ENCODE data around the gene RGS18. TPM values are rescaled to one million over a fixed set of nuclear protein-coding genes. Genes with fewer than 3 reads are reported as not detected.
"Not testable (repeated sequence)": the region's sequence is repeated elsewhere in the genome, so short reads cannot be mapped to it uniquely, and the experiment has no call there.

Gene RGS18
- total RNA-seq, 4 donors from 2014 or later, result 0.68 to 1.1 TPM; not detected in 2

DNA sequence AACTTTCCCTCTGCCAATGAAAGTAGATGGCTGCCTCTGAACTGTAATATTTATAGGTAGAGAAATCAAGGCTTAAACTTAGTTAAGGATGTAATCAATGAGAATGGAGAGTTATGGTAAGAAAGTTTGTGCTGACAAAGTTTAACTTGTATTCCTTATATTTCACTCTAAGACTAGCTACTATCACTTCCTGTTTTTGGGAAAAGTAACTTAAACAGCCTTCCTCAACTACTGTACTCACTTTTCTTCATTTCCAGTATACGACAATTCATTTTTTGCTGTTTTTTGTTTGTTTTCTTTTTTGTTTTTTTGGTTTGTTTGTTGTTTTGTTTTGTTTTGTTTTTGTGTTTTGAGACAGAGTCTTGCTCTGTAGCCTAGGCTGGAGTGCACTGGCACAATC is 3.7 kb downstream of the RGS18 start:
- H3K4me1 ChIP-seq, result no peaks in the 10 kb centered on the region
- H3K27me3 ChIP-seq, result no peaks in the 10 kb centered on the region
- WGBS, 2 donors (ENCODE audit: low coverage in 1 of 2), result 77 to 96% methylated on average over 1 of the region's 1 CpG
- TF ChIP-seq, protein P1, sequence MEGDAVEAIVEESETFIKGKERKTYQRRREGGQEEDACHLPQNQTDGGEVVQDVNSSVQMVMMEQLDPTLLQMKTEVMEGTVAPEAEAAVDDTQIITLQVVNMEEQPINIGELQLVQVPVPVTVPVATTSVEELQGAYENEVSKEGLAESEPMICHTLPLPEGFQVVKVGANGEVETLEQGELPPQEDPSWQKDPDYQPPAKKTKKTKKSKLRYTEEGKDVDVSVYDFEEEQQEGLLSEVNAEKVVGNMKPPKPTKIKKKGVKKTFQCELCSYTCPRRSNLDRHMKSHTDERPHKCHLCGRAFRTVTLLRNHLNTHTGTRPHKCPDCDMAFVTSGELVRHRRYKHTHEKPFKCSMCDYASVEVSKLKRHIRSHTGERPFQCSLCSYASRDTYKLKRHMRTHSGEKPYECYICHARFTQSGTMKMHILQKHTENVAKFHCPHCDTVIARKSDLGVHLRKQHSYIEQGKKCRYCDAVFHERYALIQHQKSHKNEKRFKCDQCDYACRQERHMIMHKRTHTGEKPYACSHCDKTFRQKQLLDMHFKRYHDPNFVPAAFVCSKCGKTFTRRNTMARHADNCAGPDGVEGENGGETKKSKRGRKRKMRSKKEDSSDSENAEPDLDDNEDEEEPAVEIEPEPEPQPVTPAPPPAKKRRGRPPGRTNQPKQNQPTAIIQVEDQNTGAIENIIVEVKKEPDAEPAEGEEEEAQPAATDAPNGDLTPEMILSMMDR (IDR thresholded peaks at IDR 0.05), result no peak
- no peak for TF ChIP-seq POLR2A (IDR thresholded peaks at IDR 0.05)
- TF ChIP-seq EP300 (IDR thresholded peaks at IDR 0.05; ENCODE audit: low read depth), result no peak
- TF ChIP-seq POLR2AphosphoS5 (IDR thresholded peaks at IDR 0.05), result no peak
- in situ Hi-C loops (cut with MboI; ENCODE audit: low pct_ligation_motif_present in 1 of 4, low pct_unique_long_range_greater_than_20kb in 1 of 4, low sequenced_read_pairs in 3 of 4), result no loop called here
- intact Hi-C loops (cut with DNase I; ENCODE audit: low total_unique reads), result no loop called here
- H3K4me3 ChIP-seq, result no peak overlapping the region
- no peaks in the 10 kb centered on the region for H3K9me3 ChIP-seq
- DNase-seq, result no peak
- H3K27ac ChIP-seq, result peak overlapping the region in 1 of 4 donors; percentile 32
- no peaks in the 10 kb centered on the region for H3K36me3 ChIP-seq

DNA sequence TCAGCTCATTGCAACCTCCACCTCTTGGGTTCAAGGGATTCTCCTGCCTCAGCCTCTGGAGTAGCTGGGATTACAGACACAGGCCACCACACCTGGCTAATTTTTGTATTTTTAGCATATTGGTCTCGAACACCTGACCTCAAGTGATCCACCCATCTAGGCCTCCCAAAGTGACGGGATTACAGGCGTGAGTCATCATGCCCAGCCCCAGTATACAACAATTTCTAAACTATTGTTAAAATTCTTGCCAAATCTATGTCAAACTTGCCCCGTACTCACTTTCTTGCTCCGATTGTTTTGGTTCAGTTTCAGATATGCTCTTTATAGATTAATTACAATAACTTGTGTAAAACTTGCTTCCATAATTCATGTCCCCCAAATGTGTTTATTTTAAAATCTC is 4.1 kb downstream of the RGS18 start:
- WGBS, 2 donors (ENCODE audit: low coverage in 1 of 2), result 49 to 69% methylated on average over 3 to 5 of the region's 5 CpGs
- no peaks in the 10 kb centered on the region for H3K4me1 ChIP-seq
- H3K9me3 ChIP-seq, result no peaks in the 10 kb centered on the region
- TF ChIP-seq POLR2A (IDR thresholded peaks at IDR 0.05) (no peak), POLR2AphosphoS5 (IDR thresholded peaks at IDR 0.05) (no peak), EP300 (IDR thresholded peaks at IDR 0.05; ENCODE audit: low read depth) (no peak)
- TF ChIP-seq, protein P1 (IDR thresholded peaks at IDR 0.05), result no peak
- H3K4me3 ChIP-seq, result no peak overlapping the region
- H3K27ac ChIP-seq, result peak overlapping the region in 1 of 4 donors; percentile 32
- intact Hi-C loops (cut with DNase I; ENCODE audit: low total_unique reads), result no loop called here
- no peaks in the 10 kb centered on the region for H3K36me3 ChIP-seq
- DNase-seq, result no peak
- no peaks in the 10 kb centered on the region for H3K27me3 ChIP-seq
- in situ Hi-C loops (cut with MboI; ENCODE audit: low pct_ligation_motif_present in 1 of 4, low pct_unique_long_range_greater_than_20kb in 1 of 4, low sequenced_read_pairs in 3 of 4), result no loop called here

- 78 to 79% methylated on average over 7 of the region's 7 CpGs for WGBS, 2 donors (ENCODE audit: low coverage in 1 of 2)
- H3K4me3 ChIP-seq; H3K4me1 ChIP-seq; H3K27me3 ChIP-seq; DNase-seq; intact Hi-C loops (cut with DNase I; ENCODE audit: low total_unique reads); H3K36me3 ChIP-seq; H3K9me3 ChIP-seq; H3K27ac ChIP-seq; in situ Hi-C loops (cut with MboI; ENCODE audit: low pct_ligation_motif_present in 1 of 4, low pct_unique_long_range_greater_than_20kb in 1 of 4, low sequenced_read_pairs in 3 of 4): not testable (repeated sequence)
Measured at GRCh38 chr1:192165002-192165401, 6.7 kb downstream of the RGS18 start.

DNA sequence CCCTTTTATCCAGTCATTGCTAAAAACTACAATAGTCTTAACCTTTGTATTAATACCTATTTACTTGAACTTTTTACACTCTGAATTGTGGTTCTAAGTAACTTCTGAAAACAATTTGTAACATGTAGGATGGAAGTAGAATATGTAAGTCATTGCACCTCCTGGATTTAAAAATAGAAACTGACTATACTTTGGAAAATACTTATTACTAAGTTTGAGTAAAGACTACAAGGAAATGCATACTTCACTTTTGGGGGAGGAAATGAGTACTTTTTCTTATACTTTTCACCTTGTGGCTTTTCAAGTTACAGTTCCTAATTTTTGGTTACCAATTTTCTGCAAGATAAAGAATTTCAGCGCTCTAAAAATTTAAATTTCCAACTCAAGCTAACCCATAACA is 8.7 kb downstream of the RGS18 start:
- Histone ChIP-seq H3K4me3 (no peak overlapping the region), H3K4me1 (no peaks in the 10 kb centered on the region), H3K36me3 (no peaks in the 10 kb centered on the region), H3K27ac (no peak overlapping the region), H3K27me3 (no peaks in the 10 kb centered on the region), H3K9me3 (no peaks in the 10 kb centered on the region)
- no peak for DNase-seq
- TF ChIP-seq, protein P1 (IDR thresholded peaks at IDR 0.05), result no peak
- no peak for TF ChIP-seq POLR2A (IDR thresholded peaks at IDR 0.05)
- no peak for TF ChIP-seq POLR2AphosphoS5 (IDR thresholded peaks at IDR 0.05)
- no peak for TF ChIP-seq EP300 (IDR thresholded peaks at IDR 0.05; ENCODE audit: low read depth)
- in situ Hi-C loops (cut with MboI; ENCODE audit: low pct_ligation_motif_present in 1 of 4, low pct_unique_long_range_greater_than_20kb in 1 of 4, low sequenced_read_pairs in 3 of 4), result no loop called here
- intact Hi-C loops (cut with DNase I; ENCODE audit: low total_unique reads), result loop anchor here (2.0 kb wide), 1 partner anchor 50 kb away; no protein-coding TSS in a partner anchor
- WGBS, 2 donors (ENCODE audit: low coverage in 1 of 2), result 70 to 80% methylated on average over 1 of the region's 1 CpG
